Activated T-helper 2 cell treated with anti-CD3 and anti-CD28 coated beads, Interferon-gamma antibody, Interleukin-2, Interleukin-4, amounts not matched to agents 10 μg/mL and 5 μg/mL and 100 μg/mL, durations not matched to agents 14 hours and 24 hours and 36 hours (primary cell): ENCODE measurements around the gene SNRNP40. TPM values are rescaled to one million over a fixed set of nuclear protein-coding genes. Genes with fewer than 3 reads are reported as not detected.
"Not testable (repeated sequence)": the region's sequence is repeated elsewhere in the genome, so short reads cannot be mapped to it uniquely, and the experiment has no call there.

ENCODE experiments used
- DNase-seq: peaks from one replicate; pipeline ENCODE4 v3.0.0; 2021; ENCODE audit warnings: low spot score
- H3K27ac Mint-ChIP-seq: one replicate; pipeline ENCODE4 v1.8.0; 2021; ENCODE audit warnings: mixed read lengths
- H3K27me3 Mint-ChIP-seq: one replicate; pipeline ENCODE4 v1.8.0; 2021; ENCODE audit warnings: low read depth, mixed read lengths
- H3K36me3 Mint-ChIP-seq: one replicate; pipeline ENCODE4 v1.8.0; 2021; ENCODE audit warnings: low read depth, mixed read lengths
- H3K4me1 Mint-ChIP-seq: one replicate; pipeline ENCODE4 v1.8.0; 2021; ENCODE audit warnings: low read depth, mixed read lengths
- H3K4me3 Mint-ChIP-seq: one replicate; pipeline ENCODE4 v1.8.0; 2021; ENCODE audit warnings: low read depth, mild to moderate bottlenecking, moderate library complexity, mixed read lengths
- H3K9me3 Mint-ChIP-seq: one replicate; pipeline ENCODE4 v1.8.0; 2021; ENCODE audit warnings: mixed read lengths
- intact Hi-C: fragments of 100-400 bp; cut with micrococcal nuclease; formaldehyde crosslinking; loops from one replicate; pipeline ENCODE4 v1.15.1; 2023
- total RNA-seq: library from RNA; stranded (reverse); gene quantifications from 2 replicates; pipeline ENCODE4 v1.2.3, GENCODE V29; 2022

Gene SNRNP40
- total RNA-seq, 1 donor from 2014 or later = 115 TPM

- intact Hi-C loops = no loop called here
- DNase-seq = no peak
- Mint-ChIP-seq H3K27ac (no peak overlapping the region), H3K9me3 (no peaks in the 10 kb centered on the region), H3K27me3 (no peaks in the 10 kb centered on the region), H3K36me3 (peaks cover 20% of the 10 kb centered on the region), H3K4me3 (no peak overlapping the region), H3K4me1 (peaks cover 5% of the 10 kb centered on the region)
Observed at GRCh38 chr1:31306278-31306677, 9.7 kb upstream of the SNRNP40 start.

- intact Hi-C loops = no loop called here
- DNase-seq = no peak
- H3K27ac Mint-ChIP-seq = no peak overlapping the region
- peaks cover 15% of the 10 kb centered on the region for H3K4me1 Mint-ChIP-seq
- no peaks in the 10 kb centered on the region for H3K9me3 Mint-ChIP-seq
- H3K4me3 Mint-ChIP-seq = no peak overlapping the region
- no peaks in the 10 kb centered on the region for H3K27me3 Mint-ChIP-seq
- H3K36me3 Mint-ChIP-seq = peaks cover 7% of the 10 kb centered on the region
Observed at GRCh38 chr1:31302709-31303441, 6.3 kb upstream of the SNRNP40 start.

- no peak for DNase-seq
- H3K27me3 Mint-ChIP-seq = no peaks in the 10 kb centered on the region
- H3K4me1 Mint-ChIP-seq = peaks cover 18% of the 10 kb centered on the region
- no peak overlapping the region for H3K27ac Mint-ChIP-seq
- peaks cover 9% of the 10 kb centered on the region for H3K36me3 Mint-ChIP-seq
- intact Hi-C loops = no loop called here
- no peak overlapping the region for H3K4me3 Mint-ChIP-seq
- H3K9me3 Mint-ChIP-seq = no peaks in the 10 kb centered on the region
Observed at GRCh38 chr1:31300193-31300592, 3.6 kb upstream of the SNRNP40 start.

- no peak overlapping the region for H3K4me3 Mint-ChIP-seq
- no peak for DNase-seq
- no peak overlapping the region for H3K27ac Mint-ChIP-seq
- H3K36me3 Mint-ChIP-seq = peaks cover 14% of the 10 kb centered on the region
- no peaks in the 10 kb centered on the region for H3K9me3 Mint-ChIP-seq
- intact Hi-C loops = no loop called here
- H3K27me3 Mint-ChIP-seq = no peaks in the 10 kb centered on the region
- H3K4me1 Mint-ChIP-seq = peaks cover 23% of the 10 kb centered on the region
Observed at GRCh38 chr1:31299365-31299764, 2.8 kb upstream of the SNRNP40 start.

- H3K9me3 Mint-ChIP-seq = no peaks in the 10 kb centered on the region
- H3K27ac Mint-ChIP-seq = no peak overlapping the region
- H3K4me3 Mint-ChIP-seq = no peak overlapping the region
- intact Hi-C loops = loop anchor here (1.0 kb wide), 1 partner anchor 232 kb away; the partner anchor contains the start of gene PUM1
- peaks cover 25% of the 10 kb centered on the region for H3K36me3 Mint-ChIP-seq
- peaks cover 23% of the 10 kb centered on the region for H3K4me1 Mint-ChIP-seq
- no peak for DNase-seq
- no peaks in the 10 kb centered on the region for H3K27me3 Mint-ChIP-seq
Observed at GRCh38 chr1:31297277-31298247, 974 bp upstream of the SNRNP40 start.

GRCh38 chr1:31295874-31296485, 608 bp downstream of the SNRNP40 start:
- Mint-ChIP-seq H3K27ac (no peak overlapping the region), H3K27me3 (no peaks in the 10 kb centered on the region), H3K4me1 (peaks cover 23% of the 10 kb centered on the region), H3K36me3 (peaks cover 40% of the 10 kb centered on the region), H3K9me3 (no peaks in the 10 kb centered on the region), H3K4me3 (no peak overlapping the region)
- intact Hi-C loops = no loop called here
- DNase-seq = no peak

- no peaks in the 10 kb centered on the region for H3K9me3 Mint-ChIP-seq
- no peak for DNase-seq
- no peaks in the 10 kb centered on the region for H3K27me3 Mint-ChIP-seq
- no peak overlapping the region for H3K4me3 Mint-ChIP-seq
- H3K27ac Mint-ChIP-seq = no peak overlapping the region
- H3K4me1 Mint-ChIP-seq = no peaks in the 10 kb centered on the region
- peaks cover 77% of the 10 kb centered on the region for H3K36me3 Mint-ChIP-seq
- intact Hi-C loops = no loop called here
Observed at GRCh38 chr1:31289021-31289420, 7.6 kb downstream of the SNRNP40 start.

- intact Hi-C loops, DNase-seq, H3K27ac Mint-ChIP-seq, H3K4me1 Mint-ChIP-seq, H3K27me3 Mint-ChIP-seq, H3K4me3 Mint-ChIP-seq, H3K9me3 Mint-ChIP-seq: not testable (repeated sequence)
- peaks cover 76% of the 10 kb centered on the region for H3K36me3 Mint-ChIP-seq
Observed at GRCh38 chr1:31287791-31288190, 8.8 kb downstream of the SNRNP40 start.

- H3K4me3 Mint-ChIP-seq, H3K27me3 Mint-ChIP-seq, H3K4me1 Mint-ChIP-seq, DNase-seq, intact Hi-C loops, H3K27ac Mint-ChIP-seq, H3K9me3 Mint-ChIP-seq: not testable (repeated sequence)
- peaks cover 79% of the 10 kb centered on the region for H3K36me3 Mint-ChIP-seq
Observed at GRCh38 chr1:31282426-31282825, 14.2 kb downstream of the SNRNP40 start.

- H3K27me3 Mint-ChIP-seq = no peaks in the 10 kb centered on the region
- intact Hi-C loops = no loop called here
- H3K4me3 Mint-ChIP-seq = no peak overlapping the region
- H3K27ac Mint-ChIP-seq = no peak overlapping the region
- peaks cover 6% of the 10 kb centered on the region for H3K4me1 Mint-ChIP-seq
- peaks cover 66% of the 10 kb centered on the region for H3K36me3 Mint-ChIP-seq
- H3K9me3 Mint-ChIP-seq = no peaks in the 10 kb centered on the region
- no peak for DNase-seq
Observed at GRCh38 chr1:31273619-31274018, 23.0 kb downstream of the SNRNP40 start.

GRCh38 chr1:31272369-31272768, 24.2 kb downstream of the SNRNP40 start:
- no peak overlapping the region for H3K27ac Mint-ChIP-seq
- peaks cover 64% of the 10 kb centered on the region for H3K36me3 Mint-ChIP-seq
- H3K4me3 Mint-ChIP-seq = no peak overlapping the region
- peaks cover 6% of the 10 kb centered on the region for H3K4me1 Mint-ChIP-seq
- no peak for DNase-seq
- H3K9me3 Mint-ChIP-seq = no peaks in the 10 kb centered on the region
- intact Hi-C loops = no loop called here
- H3K27me3 Mint-ChIP-seq = no peaks in the 10 kb centered on the region

GRCh38 chr1:31266547-31266946, 30.0 kb downstream of the SNRNP40 start:
- DNase-seq = no peak
- H3K36me3 Mint-ChIP-seq = peaks cover 62% of the 10 kb centered on the region
- H3K27me3 Mint-ChIP-seq = no peaks in the 10 kb centered on the region
- H3K27ac Mint-ChIP-seq = no peak overlapping the region
- H3K9me3 Mint-ChIP-seq = no peaks in the 10 kb centered on the region
- H3K4me3 Mint-ChIP-seq = no peak overlapping the region
- H3K4me1 Mint-ChIP-seq = no peaks in the 10 kb centered on the region
- intact Hi-C loops = no loop called here
